Putamen (tissue), 1 donor: ENCODE measurements around the gene SP3.

Experiments used
- DNase-seq: peaks from one replicate; pipeline ENCODE4 v3.0.0-alpha.2; 2016; ENCODE audit warnings: low spot score

Gene SP3

GRCh38 chr2:173942861-173943523, 22.2 kb downstream of the SP3 start:
- DNase-seq, result no peak

- DNase-seq, result no peak
Observed at GRCh38 chr2:173941567-173941966, 23.6 kb downstream of the SP3 start.

- no peak for DNase-seq
Observed at GRCh38 chr2:173940208-173941020, 24.8 kb downstream of the SP3 start.

GRCh38 chr2:173938700-173939384, 26.3 kb downstream of the SP3 start:
- no peak for DNase-seq

- DNase-seq, result no peak
Observed at GRCh38 chr2:173935305-173935704, 29.9 kb downstream of the SP3 start.

- peak; percentile 27 for DNase-seq
Observed at GRCh38 chr2:173934895-173935294, 30.3 kb downstream of the SP3 start.

GRCh38 chr2:173931751-173932150, 33.4 kb downstream of the SP3 start:
- no peak for DNase-seq

GRCh38 chr2:173929441-173929840, 35.7 kb downstream of the SP3 start:
- DNase-seq, result no peak

- DNase-seq, result no peak
Observed at GRCh38 chr2:173926875-173927274, 38.3 kb downstream of the SP3 start.

- DNase-seq, result no peak
Observed at GRCh38 chr2:173924285-173924684, 40.9 kb downstream of the SP3 start.

GRCh38 chr2:173922760-173923159, 42.4 kb downstream of the SP3 start:
- DNase-seq, result no peak

- DNase-seq, result no peak
Observed at GRCh38 chr2:173922068-173922467, 43.1 kb downstream of the SP3 start.

GRCh38 chr2:173914055-173914927, 50.9 kb downstream of the SP3 start:
- DNase-seq, result no peak

- no peak for DNase-seq
Observed at GRCh38 chr2:173909846-173910245, 55.3 kb downstream of the SP3 start.

- DNase-seq, result no peak
Observed at GRCh38 chr2:173906626-173907025, 58.5 kb downstream of the SP3 start.

- DNase-seq, result no peak
Observed at GRCh38 chr2:173903601-173904394, 61.4 kb downstream of the SP3 start.

GRCh38 chr2:173898996-173899395, 66.2 kb downstream of the SP3 start:
- DNase-seq, result no peak

- no peak for DNase-seq
Observed at GRCh38 chr2:173898178-173898668, 67.0 kb downstream of the SP3 start.

GRCh38 chr2:173896755-173897154, 68.4 kb downstream of the SP3 start:
- DNase-seq, result no peak

- no peak for DNase-seq
Observed at GRCh38 chr2:173892341-173892740, 72.8 kb downstream of the SP3 start.
